GM21447 (cell line): ENCODE results near the gene P2RX2.

Source experiments
- ATAC-seq: cut with Tn5 transposase; IDR thresholded peaks from one replicate; pipeline ENCODE4 v1.9.1; 2021; ENCODE audit not compliant: unreplicated experiment

Gene P2RX2

GRCh38 chr12:132660052-132660451, 41.5 kb downstream of the P2RX2 start:
- ATAC-seq, result no peak

- ATAC-seq, result no peak
Observed at GRCh38 chr12:132660996-132661395, 42.4 kb downstream of the P2RX2 start.

- ATAC-seq, result no peak
Observed at GRCh38 chr12:132661972-132662371, 43.4 kb downstream of the P2RX2 start.

- ATAC-seq, result no peak
Observed at GRCh38 chr12:132662901-132663755, 44.6 kb downstream of the P2RX2 start.

DNA sequence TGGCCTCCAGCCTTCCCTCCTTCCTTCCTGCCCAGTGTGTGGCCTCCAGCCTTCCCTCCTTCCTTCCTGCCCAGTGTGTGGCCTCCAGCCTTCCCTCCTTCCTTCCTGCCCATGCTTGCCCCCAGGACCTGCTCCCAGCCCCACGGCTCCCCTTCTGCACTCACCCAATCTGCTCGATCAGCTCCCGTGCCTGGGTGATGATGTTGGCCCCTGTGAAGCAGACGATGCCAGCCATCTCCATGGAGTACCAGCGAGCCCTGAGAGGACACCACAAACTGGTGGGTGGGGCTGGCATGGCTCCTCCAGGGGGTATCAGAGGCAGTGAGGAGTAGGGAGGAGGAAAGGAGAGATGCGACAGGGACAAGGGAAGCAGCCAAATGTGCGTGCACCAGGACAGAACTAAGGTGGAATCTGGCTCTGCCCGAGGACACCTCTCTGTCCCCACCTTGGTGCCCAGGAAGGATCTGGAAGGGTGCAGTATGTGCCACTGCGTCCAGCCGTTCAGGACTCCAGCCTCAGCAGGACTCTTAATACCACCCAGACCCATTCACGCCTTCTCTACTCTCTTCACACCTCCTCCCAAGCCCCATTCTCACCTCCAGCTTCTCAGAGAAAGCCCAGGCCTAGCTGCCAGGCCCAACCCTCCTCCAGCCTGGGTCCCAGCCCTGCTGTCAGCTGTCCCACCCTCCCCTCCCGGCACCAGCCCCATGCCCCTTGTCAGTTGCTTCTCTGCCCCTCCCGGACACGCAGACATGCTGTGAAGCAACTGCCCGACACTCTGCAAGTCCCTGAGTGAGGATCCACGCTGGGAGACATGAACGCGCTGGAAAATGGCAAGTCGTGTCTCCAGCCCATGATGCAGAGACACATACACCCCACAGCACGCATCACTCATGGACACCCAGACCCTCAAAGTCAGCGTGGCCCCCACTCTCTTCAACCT, 45.9 kb downstream of the P2RX2 start:
- no peak for ATAC-seq

GRCh38 chr12:132665149-132665491, 46.5 kb downstream of the P2RX2 start:
- ATAC-seq, result no peak

DNA sequence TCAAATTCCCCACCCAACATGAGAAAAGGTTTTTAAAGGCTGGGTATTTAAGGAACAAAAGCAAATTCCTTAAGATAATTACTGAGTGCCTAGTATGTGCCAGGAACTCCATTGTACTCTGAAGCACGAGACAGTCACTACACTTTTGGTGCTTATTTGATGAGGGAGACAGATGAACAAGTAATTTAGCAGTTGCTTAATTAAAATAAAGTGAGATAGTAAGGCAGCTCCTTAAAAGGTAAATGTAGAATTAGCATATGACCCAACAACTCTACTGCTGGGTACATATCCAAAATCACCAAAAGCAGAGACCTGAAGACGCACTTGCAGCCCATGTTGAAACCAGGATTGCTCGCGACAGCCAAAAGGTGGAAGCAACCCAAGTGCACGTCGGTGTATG, 47.2 kb downstream of the P2RX2 start:
- no peak for ATAC-seq

DNA sequence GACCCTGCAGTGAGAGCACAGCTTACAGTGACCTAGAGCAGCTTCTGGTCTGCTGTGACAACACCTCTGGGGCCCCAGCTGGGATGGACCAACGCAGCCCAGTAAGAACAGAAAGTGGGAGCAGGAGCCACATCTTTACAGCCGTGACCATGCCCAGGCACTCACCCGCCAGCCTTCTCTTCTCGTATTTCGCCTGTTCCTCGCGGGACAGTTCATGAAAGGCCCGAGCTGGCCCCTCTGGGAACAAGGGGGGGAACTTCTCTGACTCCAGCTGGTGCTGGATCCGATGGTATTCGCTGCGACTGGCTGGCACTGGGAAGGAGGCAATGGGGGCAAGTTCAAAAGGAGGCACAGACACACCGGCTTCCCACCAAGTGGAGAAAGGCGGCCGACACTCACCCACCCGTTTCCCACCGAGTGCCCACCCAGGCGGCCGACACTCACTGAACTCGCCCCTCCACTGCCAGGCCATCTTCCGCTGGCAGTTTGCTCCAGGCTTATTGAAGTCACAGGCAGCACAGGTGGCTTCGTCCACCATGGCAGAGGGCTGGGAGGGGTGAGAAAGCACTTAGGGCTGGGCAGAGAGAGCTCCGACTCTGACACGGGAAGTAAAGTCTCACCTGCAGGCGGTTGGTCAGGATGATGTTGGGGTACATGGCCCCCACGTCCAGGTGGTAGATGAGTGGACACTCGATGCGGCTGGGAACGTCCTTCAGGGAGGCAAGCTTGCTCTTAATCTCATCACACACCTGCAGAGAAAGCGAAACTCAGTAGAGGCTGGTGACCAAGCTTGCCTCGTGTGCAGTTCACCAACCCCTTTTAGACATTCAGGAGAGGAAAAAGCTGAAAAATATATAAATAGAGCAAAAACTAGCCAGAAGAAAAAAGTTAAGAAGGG, 49.9 kb downstream of the P2RX2 start:
- ATAC-seq, result no peak

GRCh38 chr12:132669166-132669879, 50.7 kb downstream of the P2RX2 start:
- no peak for ATAC-seq
